ENCODE measurements around the gene ACLY.

The ACLY gene

DNA sequence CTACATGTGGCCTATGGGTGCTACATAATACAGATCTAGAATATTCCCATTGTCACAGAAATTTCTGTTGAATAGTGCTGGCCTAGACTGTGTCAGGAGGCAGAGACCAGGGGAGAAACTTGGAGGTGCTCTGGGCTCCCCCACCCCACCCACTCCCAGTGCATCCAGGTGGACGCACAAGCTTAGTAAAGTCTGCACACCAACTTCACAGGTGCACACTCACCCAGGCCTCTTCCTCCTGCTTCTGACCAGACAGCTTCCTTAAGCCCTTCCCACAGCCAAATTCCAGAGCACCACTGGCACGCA lies 40.2 kb upstream of the ACLY start:
- Histone ChIP-seq H3K4me3 (ENCODE audit: low read depth in 1 of 2, low read length in 2 of 2) (no peak overlapping the region), H3K27ac (ENCODE audit: low read depth, low read length) (no peak overlapping the region), H3K4me1 (ENCODE audit: control insufficient read depth in 1 of 2, insufficient read depth in 2 of 2, low read length in 2 of 2) (peaks cover 6 to 12% of the 10 kb centered on the region in 2 donors), H3K36me3 (ENCODE audit: control insufficient read depth in 1 of 2, insufficient read depth in 2 of 2, low read length in 2 of 2) (no peaks in the 10 kb centered on the region), H3K9me3 (ENCODE audit: control insufficient read depth in 1 of 2, low read length in 2 of 2) (no peaks in the 10 kb centered on the region), H3K27me3 (ENCODE audit: control insufficient read depth in 1 of 2, insufficient read depth in 2 of 2, low read length in 2 of 2) (no peaks in the 10 kb centered on the region), H3K9ac (ENCODE audit: low read depth in 1 of 2, low read length in 2 of 2) (no peak overlapping the region)

DNA sequence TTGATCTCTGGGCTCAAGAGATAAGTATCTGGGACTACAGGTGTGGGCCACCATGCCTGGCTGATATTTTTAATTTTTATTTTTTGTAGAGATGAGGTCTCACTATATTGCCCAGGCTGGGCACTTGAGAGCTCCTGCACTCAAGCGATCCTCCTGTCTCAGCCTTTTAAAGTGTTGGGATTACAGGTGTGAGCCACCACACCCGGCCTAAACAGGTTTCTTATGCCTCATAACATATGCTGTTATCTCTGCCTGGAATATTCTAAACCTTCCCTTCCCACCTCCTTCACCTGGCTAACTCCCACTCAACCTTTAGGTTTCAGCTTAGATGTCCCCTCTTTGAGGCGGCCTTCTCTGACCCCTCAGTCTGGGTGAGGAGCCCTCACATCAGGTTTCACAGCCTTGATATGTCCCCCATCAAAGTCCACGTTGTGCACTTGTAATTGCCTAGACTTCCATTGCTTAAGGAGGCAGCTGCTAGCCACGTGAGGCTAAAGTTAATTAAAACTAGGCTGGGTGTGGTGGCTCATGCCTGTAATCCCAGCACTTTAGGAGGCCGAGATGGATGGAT lies 39.2 kb upstream of the ACLY start:
- no peaks in the 10 kb centered on the region for H3K36me3 ChIP-seq (ENCODE audit: control insufficient read depth in 1 of 2, insufficient read depth in 2 of 2, low read length in 2 of 2)
- no peak overlapping the region for H3K27ac ChIP-seq (ENCODE audit: low read depth, low read length)
- peaks cover 6 to 12% of the 10 kb centered on the region in 2 donors for H3K4me1 ChIP-seq (ENCODE audit: control insufficient read depth in 1 of 2, insufficient read depth in 2 of 2, low read length in 2 of 2)
- no peaks in the 10 kb centered on the region for H3K27me3 ChIP-seq (ENCODE audit: control insufficient read depth in 1 of 2, insufficient read depth in 2 of 2, low read length in 2 of 2)
- no peaks in the 10 kb centered on the region for H3K9me3 ChIP-seq (ENCODE audit: control insufficient read depth in 1 of 2, low read length in 2 of 2)
- peak overlapping the region in 1 of 2 donors; percentile 18 for H3K9ac ChIP-seq (ENCODE audit: low read depth in 1 of 2, low read length in 2 of 2)
- no peak overlapping the region for H3K4me3 ChIP-seq (ENCODE audit: low read depth in 1 of 2, low read length in 2 of 2)

DNA sequence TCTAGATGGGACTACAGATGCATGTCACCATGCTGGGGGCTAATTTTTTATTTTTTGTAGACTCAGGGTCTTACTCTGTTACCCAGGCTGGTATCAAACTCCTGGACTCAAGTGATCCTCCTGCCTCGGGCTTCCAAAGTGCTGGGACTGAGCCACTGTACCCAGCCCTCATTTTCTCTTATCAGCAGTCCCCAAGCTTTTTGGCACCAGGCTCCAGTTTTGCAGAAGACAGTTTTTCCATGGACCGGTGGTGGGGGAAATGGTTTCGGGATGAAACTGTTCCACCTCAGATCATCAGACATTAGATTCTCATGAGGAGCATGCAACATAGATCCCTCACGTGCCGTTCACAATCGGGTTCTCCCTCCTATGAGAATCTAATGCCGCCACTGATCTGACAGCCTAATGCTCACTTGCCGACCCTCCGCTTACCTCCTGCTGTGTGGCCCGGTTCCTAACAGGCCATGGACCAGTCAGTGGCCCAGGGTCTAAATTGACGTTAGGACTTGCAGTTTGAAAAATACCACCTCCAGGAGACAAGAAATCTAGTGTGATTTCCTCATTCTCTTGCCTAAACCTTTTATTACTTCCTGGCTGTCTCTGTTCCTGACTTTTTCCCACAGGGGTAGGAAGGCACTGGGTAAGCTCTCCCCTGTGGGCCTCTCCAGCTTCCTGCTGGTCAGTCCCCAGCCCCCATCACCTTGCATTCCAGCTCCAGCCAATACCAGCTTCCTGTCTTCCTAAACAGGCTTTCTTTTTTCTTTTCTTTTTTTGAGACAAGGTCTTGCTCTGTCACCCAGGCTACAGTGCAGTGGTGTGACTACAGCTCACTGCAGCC lies 38.5 kb upstream of the ACLY start:
- Histone ChIP-seq H3K4me1 (ENCODE audit: control insufficient read depth in 1 of 2, insufficient read depth in 2 of 2, low read length in 2 of 2) (peaks cover 6 to 9% of the 10 kb centered on the region in 2 donors), H3K27ac (ENCODE audit: low read depth, low read length) (no peak overlapping the region), H3K27me3 (ENCODE audit: control insufficient read depth in 1 of 2, insufficient read depth in 2 of 2, low read length in 2 of 2) (no peaks in the 10 kb centered on the region), H3K9me3 (ENCODE audit: control insufficient read depth in 1 of 2, low read length in 2 of 2) (no peaks in the 10 kb centered on the region), H3K4me3 (ENCODE audit: low read depth in 1 of 2, low read length in 2 of 2) (no peak overlapping the region), H3K9ac (ENCODE audit: low read depth in 1 of 2, low read length in 2 of 2) (no peak overlapping the region), H3K36me3 (ENCODE audit: control insufficient read depth in 1 of 2, insufficient read depth in 2 of 2, low read length in 2 of 2) (no peaks in the 10 kb centered on the region)

DNA sequence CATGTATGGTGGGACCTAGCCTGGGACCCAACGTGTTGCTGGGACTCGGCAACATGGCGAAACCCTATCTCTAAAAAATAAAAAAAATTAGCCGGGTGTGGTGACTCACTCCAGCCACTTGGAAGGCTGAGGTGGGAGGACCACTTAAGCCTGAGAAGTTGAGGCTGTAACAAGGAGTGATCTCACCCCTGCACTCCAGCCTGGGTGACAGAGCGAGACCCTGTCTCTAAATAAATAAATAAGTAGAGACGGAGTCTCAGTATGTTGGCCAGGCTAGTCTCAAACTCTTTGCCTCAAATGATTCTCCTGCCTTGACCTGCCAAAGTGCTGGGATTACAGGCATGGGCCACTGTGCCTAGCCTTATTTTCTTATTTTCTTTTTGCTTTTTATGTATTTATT lies 37.8 kb upstream of the ACLY start:
- Histone ChIP-seq H3K27me3 (ENCODE audit: control insufficient read depth in 1 of 2, insufficient read depth in 2 of 2, low read length in 2 of 2) (no peaks in the 10 kb centered on the region), H3K4me1 (ENCODE audit: control insufficient read depth in 1 of 2, insufficient read depth in 2 of 2, low read length in 2 of 2) (peaks cover 6 to 9% of the 10 kb centered on the region in 2 donors), H3K9me3 (ENCODE audit: control insufficient read depth in 1 of 2, low read length in 2 of 2) (no peaks in the 10 kb centered on the region), H3K36me3 (ENCODE audit: control insufficient read depth in 1 of 2, insufficient read depth in 2 of 2, low read length in 2 of 2) (no peaks in the 10 kb centered on the region), H3K27ac (ENCODE audit: low read depth, low read length) (no peak overlapping the region), H3K4me3 (ENCODE audit: low read depth in 1 of 2, low read length in 2 of 2) (no peak overlapping the region), H3K9ac (ENCODE audit: low read depth in 1 of 2, low read length in 2 of 2) (no peak overlapping the region)

DNA sequence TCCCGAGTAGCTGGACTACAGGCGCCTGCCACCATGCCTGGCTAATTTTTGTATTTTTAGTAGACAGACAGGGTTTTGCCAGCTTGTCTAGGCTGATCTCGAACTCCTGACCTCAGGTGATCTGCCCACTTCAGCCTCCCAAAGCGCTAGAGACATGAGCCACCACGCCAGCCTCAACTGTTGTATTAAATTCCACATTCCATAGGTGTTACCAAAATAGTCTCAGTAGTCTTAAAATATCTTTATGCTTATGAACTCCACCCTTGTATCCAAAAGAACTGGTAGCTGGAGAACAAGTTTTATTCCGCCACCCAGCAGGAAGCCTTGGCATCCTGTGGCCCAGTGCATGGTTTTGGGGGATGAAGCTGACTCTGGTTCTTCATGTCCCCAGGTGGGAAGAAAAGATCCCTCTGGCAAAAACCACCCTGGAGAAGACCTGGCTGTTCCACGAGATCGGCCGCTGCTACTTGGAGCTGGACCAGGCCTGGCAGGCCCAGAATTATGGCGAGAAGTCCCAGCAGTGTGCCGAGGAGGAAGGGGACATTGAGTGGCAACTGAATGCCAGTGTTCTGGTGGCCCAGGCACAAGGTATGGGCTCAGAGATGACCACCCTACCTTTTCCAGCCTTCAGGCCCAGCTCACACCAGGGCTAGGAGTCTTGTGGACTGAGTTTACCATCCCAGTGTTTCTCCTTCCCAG lies 30.2 kb upstream of the ACLY start:
- no peaks in the 10 kb centered on the region for H3K9me3 ChIP-seq (ENCODE audit: control insufficient read depth in 1 of 2, low read length in 2 of 2)
- no peaks in the 10 kb centered on the region for H3K4me1 ChIP-seq (ENCODE audit: control insufficient read depth in 1 of 2, insufficient read depth in 2 of 2, low read length in 2 of 2)
- no peaks in the 10 kb centered on the region for H3K36me3 ChIP-seq (ENCODE audit: control insufficient read depth in 1 of 2, insufficient read depth in 2 of 2, low read length in 2 of 2)
- H3K9ac ChIP-seq (ENCODE audit: low read depth in 1 of 2, low read length in 2 of 2) = no peak overlapping the region
- no peak overlapping the region for H3K27ac ChIP-seq (ENCODE audit: low read depth, low read length)
- no peak overlapping the region for H3K4me3 ChIP-seq (ENCODE audit: low read depth in 1 of 2, low read length in 2 of 2)
- no peaks in the 10 kb centered on the region for H3K27me3 ChIP-seq (ENCODE audit: control insufficient read depth in 1 of 2, insufficient read depth in 2 of 2, low read length in 2 of 2)

DNA sequence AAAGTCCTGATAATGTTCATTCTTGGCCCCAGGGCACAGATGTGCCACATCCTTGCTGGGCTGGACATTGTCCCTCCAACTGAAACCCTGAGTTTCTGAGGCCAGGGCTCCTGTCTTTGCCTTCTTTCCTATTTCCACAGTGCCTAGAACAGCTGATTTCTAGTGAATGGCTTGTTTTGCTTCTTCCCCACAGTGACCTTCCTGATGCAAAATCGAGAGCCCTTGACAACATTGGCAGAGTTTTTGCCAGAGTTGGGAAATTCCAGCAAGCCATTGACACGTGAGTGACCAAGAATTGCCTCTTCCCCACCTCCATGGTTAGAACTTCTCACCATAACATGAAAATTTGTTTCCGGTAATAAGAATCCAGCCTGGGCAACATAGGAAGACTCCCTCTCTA lies 26.2 kb upstream of the ACLY start:
- Histone ChIP-seq H3K27me3 (ENCODE audit: control insufficient read depth in 1 of 2, insufficient read depth in 2 of 2, low read length in 2 of 2) (no peaks in the 10 kb centered on the region), H3K9ac (ENCODE audit: low read depth in 1 of 2, low read length in 2 of 2) (no peak overlapping the region), H3K27ac (ENCODE audit: low read depth, low read length) (no peak overlapping the region), H3K4me1 (ENCODE audit: control insufficient read depth in 1 of 2, insufficient read depth in 2 of 2, low read length in 2 of 2) (no peaks in the 10 kb centered on the region), H3K36me3 (ENCODE audit: control insufficient read depth in 1 of 2, insufficient read depth in 2 of 2, low read length in 2 of 2) (no peaks in the 10 kb centered on the region), H3K9me3 (ENCODE audit: control insufficient read depth in 1 of 2, low read length in 2 of 2) (no peaks in the 10 kb centered on the region), H3K4me3 (ENCODE audit: low read depth in 1 of 2, low read length in 2 of 2) (no peak overlapping the region)

DNA sequence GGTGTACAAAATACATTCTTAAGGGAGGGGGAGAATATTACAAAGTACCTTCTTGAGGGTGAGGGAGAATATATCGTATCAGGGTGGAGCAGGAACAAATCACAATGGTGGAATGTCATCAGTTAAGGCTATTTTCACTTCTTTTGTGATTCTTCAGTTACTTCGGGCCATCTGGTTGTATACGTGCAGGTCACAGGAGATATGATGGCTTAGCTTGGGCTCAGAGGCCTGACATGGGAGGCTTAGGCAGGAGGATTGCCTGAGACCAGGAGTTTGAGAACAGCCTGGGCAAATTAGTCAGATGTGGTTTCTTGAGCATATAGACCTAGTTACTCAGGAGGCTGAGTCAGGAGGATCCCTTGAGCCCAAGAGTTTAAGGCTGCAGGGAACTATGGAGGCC lies 24.7 kb upstream of the ACLY start:
- Histone ChIP-seq H3K27ac (ENCODE audit: low read depth, low read length) (no peak overlapping the region), H3K9me3 (ENCODE audit: control insufficient read depth in 1 of 2, low read length in 2 of 2) (no peaks in the 10 kb centered on the region)

DNA sequence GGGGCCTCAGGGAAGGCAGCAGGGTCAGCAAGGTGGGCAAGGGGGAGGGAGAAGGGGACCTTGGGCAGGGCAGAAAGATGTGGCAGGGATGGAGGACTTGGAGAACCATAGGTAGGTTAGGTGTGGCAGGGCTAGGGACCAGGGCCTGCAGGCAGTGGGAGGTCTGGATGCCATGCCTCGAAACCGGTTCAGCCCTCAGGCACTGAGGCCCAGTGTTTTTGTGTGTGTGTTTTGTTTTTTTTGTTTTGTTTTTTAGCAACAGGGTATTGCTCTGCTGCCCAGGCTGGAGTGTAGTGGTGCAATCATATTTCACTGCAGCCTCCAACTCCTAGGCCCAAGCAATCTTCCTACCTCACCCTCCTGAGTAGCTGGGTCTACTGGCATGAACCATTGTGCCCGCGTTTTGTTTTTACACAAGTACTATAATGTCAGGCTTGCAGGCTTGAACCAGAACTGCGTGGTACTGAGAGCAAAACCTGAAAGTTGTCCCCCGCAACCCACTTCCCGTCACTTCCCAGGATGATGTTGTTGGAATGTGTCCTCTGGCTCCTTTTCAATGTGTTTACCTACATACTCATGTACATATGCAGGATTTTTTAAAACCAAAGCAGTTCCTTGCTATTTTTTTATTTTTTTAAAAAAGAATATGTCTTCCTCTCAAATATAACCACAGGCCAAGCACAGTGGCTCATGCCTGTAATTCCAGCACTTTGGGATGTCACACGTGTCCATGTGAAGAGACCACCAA lies 24.0 kb upstream of the ACLY start:
- no peak overlapping the region for H3K4me3 ChIP-seq (ENCODE audit: low read depth in 1 of 2, low read length in 2 of 2)
- H3K27me3 ChIP-seq (ENCODE audit: control insufficient read depth in 1 of 2, insufficient read depth in 2 of 2, low read length in 2 of 2) = no peaks in the 10 kb centered on the region
- no peaks in the 10 kb centered on the region for H3K4me1 ChIP-seq (ENCODE audit: control insufficient read depth in 1 of 2, insufficient read depth in 2 of 2, low read length in 2 of 2)
- H3K36me3 ChIP-seq (ENCODE audit: control insufficient read depth in 1 of 2, insufficient read depth in 2 of 2, low read length in 2 of 2) = no peaks in the 10 kb centered on the region
- no peak overlapping the region for H3K9ac ChIP-seq (ENCODE audit: low read depth in 1 of 2, low read length in 2 of 2)
- H3K27ac ChIP-seq (ENCODE audit: low read depth, low read length) = no peak overlapping the region
- H3K9me3 ChIP-seq (ENCODE audit: control insufficient read depth in 1 of 2, low read length in 2 of 2) = no peaks in the 10 kb centered on the region

More for the DNA sequence above, 24.7 kb upstream of the ACLY start:
- no peaks in the 10 kb centered on the region for H3K36me3 ChIP-seq (ENCODE audit: control insufficient read depth in 1 of 2, insufficient read depth in 2 of 2, low read length in 2 of 2)
- no peak overlapping the region for H3K9ac ChIP-seq (ENCODE audit: low read depth in 1 of 2, low read length in 2 of 2)
- no peaks in the 10 kb centered on the region for H3K4me1 ChIP-seq (ENCODE audit: control insufficient read depth in 1 of 2, insufficient read depth in 2 of 2, low read length in 2 of 2)
- H3K27me3 ChIP-seq (ENCODE audit: control insufficient read depth in 1 of 2, insufficient read depth in 2 of 2, low read length in 2 of 2) = no peaks in the 10 kb centered on the region
- no peak overlapping the region for H3K4me3 ChIP-seq (ENCODE audit: low read depth in 1 of 2, low read length in 2 of 2)

DNA sequence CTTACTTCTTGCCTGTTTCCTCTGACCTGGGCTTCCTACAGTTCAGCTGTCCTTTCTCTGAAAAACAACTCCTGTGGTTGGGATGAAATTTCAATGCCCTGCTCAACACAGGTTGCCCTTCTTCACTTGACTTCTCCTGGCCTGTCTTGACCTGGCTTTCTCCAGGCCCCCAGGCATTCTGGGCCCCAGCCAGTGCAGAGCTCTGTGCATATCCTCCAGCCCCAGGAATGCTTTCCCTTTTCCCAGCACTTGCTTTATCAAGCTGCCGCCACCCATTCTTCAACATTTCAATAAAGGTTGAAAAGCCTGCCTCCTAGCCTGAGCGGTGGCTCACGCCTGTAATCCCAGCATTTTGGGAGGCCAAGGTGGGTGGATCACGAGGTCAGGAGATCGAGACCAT lies 22.4 kb upstream of the ACLY start:
- H3K27ac ChIP-seq (ENCODE audit: low read depth, low read length) = no peak overlapping the region
- H3K4me1 ChIP-seq (ENCODE audit: control insufficient read depth in 1 of 2, insufficient read depth in 2 of 2, low read length in 2 of 2) = no peaks in the 10 kb centered on the region
- no peak overlapping the region for H3K9ac ChIP-seq (ENCODE audit: low read depth in 1 of 2, low read length in 2 of 2)
- H3K27me3 ChIP-seq (ENCODE audit: control insufficient read depth in 1 of 2, insufficient read depth in 2 of 2, low read length in 2 of 2) = no peaks in the 10 kb centered on the region
- no peaks in the 10 kb centered on the region for H3K9me3 ChIP-seq (ENCODE audit: control insufficient read depth in 1 of 2, low read length in 2 of 2)
- H3K36me3 ChIP-seq (ENCODE audit: control insufficient read depth in 1 of 2, insufficient read depth in 2 of 2, low read length in 2 of 2) = no peaks in the 10 kb centered on the region
- no peak overlapping the region for H3K4me3 ChIP-seq (ENCODE audit: low read depth in 1 of 2, low read length in 2 of 2)

DNA sequence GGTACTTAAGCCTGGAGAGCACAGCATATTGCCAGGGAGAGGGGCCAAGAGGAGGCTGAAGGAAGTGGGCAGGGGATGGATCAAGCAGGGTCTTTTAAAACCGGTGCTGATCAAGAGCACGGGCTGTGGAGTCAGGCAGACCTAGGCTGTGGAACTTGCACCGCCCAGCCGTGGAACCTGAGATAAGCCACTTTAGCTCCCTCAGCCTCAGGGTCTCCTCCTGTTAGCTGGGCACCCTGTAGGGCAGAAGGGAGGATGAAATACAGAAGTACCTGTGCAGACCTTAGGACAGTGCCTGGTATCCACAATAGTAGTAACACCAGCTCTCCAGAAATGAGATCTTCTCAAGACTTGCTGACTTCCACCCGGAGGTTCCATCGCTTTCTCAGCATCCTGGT lies 20.9 kb upstream of the ACLY start:
- H3K9ac ChIP-seq (ENCODE audit: low read depth in 1 of 2, low read length in 2 of 2) = no peak overlapping the region
- H3K27ac ChIP-seq (ENCODE audit: low read depth, low read length) = no peak overlapping the region
- H3K9me3 ChIP-seq (ENCODE audit: control insufficient read depth in 1 of 2, low read length in 2 of 2) = no peaks in the 10 kb centered on the region
- H3K4me3 ChIP-seq (ENCODE audit: low read depth in 1 of 2, low read length in 2 of 2) = no peak overlapping the region
- H3K4me1 ChIP-seq (ENCODE audit: control insufficient read depth in 1 of 2, insufficient read depth in 2 of 2, low read length in 2 of 2) = no peaks in the 10 kb centered on the region
- H3K36me3 ChIP-seq (ENCODE audit: control insufficient read depth in 1 of 2, insufficient read depth in 2 of 2, low read length in 2 of 2) = no peaks in the 10 kb centered on the region
- H3K27me3 ChIP-seq (ENCODE audit: control insufficient read depth in 1 of 2, insufficient read depth in 2 of 2, low read length in 2 of 2) = no peaks in the 10 kb centered on the region

Data from duodenal mucosa (tissue), 2 donors.